ENCODE measurements around the gene FOXA1.

Gene FOXA1

DNA sequence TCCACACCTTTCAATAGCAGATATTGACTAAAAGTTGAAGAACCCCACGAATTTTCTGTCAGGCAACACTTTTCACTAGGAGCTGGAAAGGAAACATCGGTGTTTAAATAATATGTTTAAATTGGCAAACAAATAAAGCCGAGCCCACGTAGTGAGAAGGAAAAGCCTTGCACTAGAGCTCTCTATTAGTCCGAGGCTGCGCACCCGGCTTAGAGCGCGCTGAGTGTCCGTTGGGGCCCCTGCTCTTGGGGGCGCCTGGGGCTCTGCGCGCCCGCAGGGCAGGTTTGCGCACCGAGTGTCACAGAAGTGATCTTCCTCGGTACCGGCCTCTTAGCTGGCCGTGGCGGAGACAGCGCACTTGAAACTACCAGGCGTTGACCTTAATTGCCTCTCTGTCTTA is 6.8 kb upstream of the FOXA1 start:
- DNase-seq = no peak

DNA sequence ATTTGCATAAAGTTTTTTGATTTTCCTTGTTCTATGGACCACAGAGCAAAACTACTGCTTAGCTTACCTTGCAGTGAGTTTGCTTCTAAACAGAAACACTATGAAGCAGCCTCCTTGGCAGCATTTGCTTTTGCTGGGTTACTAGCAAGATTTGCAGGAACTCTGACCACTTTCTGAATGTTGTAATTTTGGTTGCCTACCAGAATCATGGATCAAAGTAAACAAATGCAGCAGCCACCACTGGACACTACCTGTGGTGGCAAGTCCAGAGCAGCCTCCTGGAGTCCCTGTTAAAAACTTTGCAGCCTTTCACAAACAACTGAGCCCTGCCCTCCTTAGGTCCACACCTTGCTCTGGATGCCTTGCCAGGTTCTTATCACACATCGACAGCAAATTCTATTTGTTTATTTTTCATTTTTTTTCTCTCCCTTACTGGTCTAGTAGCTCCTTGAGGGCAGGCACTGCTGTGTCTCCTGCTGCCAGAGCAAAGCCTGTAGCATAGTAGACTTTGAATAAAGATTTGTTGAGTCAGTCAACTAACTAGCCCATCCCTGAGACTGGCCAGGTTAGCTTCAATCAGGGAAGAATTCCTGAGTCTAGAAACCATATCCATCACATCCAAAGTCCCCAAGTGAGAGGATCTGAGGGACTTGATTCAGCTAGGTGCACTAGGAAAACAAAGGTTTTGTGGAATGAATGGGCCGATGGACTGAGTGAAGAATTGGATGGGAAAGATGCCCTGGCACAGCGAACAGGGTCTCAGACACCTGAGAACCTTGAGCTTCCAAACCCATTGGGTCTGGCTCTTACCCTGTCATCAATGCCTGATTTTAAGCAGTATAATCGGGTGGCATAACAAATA is 6.1 kb upstream of the FOXA1 start:
- no peak for DNase-seq

DNA sequence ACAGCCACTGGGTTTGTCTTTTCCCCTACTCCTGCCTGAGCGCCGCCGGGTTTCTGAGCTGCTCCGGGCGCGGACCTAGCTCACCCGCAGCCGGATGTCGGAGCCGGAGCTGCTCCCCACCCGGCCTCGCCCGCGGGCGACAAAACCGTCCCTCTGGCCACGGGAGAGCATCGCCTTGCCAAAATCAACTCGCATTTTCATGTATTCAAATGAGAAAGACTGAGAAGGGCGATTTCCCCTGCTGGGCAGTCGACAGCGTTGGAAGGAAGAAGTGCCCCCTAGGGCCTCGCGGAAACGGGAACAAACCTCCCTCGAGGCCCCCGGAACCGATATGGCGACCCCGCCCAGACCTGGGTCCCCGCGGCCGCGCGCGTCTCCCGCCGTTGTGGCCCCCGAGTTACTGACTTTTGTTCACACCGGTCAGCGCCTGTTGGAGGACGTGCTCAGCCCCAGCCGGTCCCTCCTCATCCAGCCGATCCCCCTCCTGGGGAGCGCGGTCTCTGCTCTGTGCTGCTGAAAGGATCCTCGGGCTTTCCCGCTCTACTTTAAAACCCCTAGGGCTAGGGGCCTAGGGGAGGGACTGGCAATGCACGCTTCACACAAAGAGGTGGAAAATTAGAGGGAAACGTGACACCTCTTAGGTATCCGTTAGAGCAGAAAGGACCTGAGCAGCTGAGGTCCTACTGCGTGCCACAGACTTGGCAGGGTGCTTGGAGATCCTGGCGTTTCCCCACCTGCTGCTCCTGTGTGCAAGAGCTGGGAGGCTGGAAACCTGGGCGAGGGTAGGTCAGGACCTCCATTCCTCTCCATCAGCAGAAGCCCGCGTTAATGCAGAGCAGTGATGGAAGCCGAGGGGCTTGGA is 4.7 kb upstream of the FOXA1 start:
- no peak for DNase-seq

DNA sequence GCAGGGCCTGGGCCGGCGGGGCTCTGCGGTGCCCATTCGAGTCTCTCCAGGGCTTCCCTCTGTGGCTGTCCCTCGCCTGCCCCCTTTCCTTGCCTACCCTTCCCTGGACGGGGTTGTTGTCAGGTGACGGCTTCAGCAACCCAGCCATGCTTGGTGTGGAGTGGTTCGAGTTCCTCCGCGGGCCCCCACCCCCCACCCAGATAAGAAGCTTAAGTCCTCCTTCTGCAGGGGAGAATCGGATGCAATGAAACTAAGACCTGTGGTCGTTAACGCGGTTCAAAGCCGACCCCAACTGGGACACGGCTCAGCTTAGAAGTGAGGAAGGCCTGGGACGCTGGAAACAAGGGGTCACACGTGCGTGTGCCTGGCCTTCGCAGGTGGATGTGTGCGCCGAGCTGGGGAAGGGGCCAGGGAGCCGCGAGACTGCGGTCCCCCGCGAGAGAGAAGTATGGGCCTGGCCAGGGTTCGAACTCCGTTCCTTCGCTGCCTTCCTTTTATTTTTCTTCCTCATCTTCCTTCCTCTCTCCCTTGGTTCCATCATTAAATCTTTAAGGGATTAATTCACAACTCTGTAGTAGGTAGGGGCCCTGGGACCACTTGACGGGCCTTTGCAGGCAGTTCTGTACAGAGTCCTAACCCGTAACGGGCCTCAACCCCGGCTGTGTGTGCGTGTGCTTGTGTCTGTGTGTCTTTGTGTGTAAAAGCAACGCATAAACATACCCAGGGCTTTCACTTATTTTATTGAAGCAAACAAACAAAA is 3.9 kb upstream of the FOXA1 start:
- no peak for DNase-seq

DNA sequence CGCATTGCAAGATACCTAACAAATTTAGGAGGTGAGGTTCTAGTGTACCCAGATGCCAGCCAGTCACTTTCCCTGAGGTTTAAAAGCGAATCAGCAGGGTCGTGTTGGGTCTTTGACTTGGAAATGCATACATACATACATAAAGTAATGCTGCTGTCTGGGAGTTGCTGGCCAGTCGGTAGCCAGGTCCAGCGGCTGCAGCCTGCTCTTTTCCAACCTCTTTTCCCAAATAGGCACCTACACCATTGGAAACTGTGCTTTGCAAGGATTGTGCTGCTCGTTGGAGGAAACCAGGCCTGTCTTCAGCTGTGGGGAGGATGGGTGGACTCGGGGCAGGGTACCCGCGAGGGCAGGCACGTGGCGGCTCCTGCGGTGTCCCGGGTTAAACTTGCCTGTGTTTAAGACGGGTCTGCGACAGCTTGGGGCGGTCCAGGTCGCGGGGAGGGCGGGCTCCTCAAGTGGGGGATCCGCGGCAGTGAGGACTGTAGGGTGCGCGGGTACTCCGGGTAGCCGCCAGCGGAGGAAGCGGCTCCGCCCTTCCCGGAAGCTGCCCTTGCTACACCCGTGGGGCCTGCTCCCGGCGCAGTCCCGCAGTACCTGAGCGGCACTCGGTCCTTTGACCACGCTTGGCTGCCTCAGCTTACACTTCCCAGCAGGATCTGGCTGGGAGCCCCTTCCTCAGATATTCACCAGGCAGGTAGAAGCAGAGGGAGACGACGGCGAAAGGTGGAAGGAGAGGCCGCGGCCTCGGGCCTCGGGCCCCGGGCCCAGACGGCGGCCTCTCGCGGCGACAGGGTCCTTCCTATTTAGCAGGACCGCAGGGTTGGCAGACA is 3.1 kb upstream of the FOXA1 start:
- no peak for DNase-seq

DNA sequence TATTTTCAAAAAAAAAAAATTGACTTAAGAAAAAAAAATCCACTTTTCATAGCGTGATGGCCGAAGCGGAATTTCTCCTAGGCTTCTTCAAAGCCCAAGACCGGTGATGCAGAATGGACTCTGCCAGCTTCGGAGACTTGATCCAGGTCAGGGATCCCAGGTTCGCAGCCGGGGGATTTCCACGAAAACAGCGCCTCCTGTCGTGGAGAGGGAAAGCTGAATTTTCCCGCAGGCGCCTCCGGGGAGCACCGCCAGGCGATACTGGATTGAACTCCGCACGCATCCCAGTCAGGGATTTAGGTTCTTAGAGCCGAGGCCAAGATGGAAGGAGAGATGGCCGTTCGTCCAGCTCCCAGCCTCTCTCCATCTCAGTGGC is 2.5 kb upstream of the FOXA1 start:
- DNase-seq = no peak

DNA sequence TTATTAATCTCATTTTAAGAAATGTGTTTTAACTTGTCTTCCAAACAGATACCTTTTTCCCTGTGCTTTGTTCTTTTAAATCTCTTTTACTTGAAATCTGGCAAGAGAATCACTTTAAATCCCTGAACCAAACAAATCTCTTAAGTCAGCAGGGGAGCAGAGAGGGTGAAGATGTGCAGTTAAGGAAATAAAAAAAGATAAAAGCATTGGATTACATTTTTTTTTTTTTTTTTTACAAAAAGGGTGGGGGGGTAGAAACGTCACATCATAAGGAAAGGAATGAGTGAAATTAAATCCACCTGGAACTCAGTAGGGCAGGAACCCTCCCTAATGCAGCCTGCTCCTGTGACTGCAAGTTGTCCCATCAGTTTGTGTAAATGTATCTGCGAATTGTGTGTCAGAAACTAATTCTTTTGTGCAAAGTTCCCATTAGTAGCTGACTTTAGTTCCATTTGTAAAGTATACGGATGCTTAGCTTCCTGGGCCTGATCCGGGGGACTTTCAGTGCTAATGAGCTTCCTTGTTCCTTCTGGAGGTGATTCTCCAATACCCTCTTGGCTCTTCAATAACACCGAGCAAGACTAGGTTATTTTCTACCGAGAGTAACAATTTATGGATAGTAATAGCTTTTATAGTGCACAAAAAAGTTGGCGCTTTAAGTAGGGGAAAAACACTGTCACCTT is 1.9 kb upstream of the FOXA1 start:
- no peak for DNase-seq

DNA sequence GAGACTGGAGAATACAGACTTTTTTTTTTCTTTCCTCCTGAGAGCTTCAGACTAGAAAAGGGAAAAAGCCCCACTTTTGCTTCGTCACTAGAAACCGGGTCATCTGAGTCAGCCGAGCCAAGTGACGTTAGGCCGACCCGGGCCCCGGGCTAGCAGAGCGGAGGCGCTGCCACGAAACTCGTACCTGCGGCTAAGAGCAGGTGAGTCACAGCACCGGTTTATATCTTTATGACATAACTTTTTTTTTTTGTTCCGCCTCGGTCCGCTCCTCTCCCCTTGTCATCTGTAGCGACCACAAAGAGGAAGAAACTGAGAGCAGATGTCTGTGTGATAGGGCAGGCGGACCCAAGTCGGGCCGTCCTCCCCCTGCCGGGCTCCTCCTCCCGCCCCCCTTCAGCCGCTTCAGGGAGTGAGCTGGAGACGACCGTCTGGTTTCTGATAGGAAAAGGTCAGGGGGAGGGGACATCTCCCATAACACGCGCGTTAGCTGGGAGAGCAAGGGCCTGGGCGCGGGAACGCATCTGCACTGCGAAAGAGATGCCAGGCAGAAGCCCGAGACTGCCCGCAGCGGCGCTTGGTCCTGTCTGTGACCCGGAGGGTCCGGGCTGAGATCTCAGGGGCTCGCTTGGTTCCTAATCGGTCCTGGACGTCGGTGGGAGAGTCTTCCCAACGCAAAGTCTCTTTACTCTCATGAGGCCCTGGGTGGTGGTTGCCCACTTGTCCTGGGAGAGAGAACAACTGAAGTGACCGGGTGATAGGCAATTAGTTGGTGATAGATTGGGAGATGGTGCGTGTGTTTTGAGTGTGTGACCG is 966 bp upstream of the FOXA1 start:
- no peak for DNase-seq

DNA sequence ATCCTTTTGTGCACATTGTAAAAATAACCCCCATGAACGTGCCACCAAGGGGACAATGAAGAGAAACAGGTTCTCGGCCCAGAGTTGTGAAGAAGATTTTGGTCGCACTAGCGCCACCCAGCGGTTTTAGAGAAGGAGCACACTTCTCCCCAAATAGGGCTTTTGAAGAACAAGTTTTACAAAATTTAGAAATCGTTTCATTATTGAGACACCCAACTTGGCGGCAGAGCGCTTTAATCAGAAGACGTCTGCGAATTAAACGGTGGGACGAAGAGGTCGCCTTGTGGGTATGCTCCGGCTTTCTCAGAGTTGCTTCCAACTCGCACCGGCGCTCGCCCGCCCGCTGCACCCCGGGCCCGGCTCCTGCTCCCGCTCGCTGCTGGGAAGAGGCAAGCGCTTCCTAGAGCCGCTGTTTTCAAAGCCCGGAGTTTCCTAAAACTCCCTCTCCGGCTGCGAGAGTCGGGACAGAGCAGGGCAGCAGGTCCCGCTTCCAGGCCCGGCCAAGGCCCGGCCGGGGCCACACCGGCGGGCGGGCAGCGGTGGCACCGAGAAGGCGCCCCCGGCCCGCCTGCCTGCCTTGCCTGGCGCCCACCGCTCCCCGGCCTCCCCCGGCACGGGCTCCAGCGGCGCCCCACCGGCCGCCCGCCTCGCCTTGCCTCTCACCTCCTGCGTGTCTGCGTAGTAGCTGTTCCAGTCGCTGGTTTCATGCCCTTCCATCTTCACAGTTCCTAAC is 645 bp downstream of the FOXA1 start:
- DNase-seq = no peak

DNA sequence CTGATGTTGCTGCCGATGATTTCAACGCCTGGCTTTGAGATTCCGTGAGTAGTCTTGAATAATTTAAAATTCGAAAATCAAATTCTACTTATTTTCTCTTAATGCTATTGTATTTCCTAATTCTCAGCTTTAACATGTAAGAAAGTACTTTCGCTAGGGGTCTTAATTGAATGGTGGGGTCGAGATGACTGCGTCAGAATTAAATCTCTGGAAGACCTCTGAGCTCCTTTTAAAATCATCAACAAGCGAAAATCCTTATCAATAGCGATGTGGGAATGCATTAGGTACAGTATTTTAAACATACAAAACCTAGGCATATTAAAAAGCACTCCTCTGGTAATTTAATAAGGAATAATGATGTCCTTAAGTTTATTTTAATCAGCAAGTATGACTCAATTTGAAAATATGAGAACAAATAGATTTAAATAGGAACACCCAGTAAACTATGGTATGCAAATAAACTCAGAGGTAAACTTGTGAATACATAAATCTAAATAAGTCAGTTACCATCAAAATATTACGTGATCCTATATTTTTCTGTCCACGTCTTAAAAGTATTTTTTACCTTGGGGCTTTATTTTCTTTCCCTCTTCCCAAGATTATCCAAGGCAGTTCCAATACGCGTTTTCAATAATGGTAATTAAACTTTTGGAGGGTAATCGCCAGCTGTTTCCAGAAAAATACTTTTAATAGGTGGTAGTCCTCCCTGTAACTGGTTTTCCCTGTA is 1.4 kb downstream of the FOXA1 start:
- DNase-seq = no peak

DNA sequence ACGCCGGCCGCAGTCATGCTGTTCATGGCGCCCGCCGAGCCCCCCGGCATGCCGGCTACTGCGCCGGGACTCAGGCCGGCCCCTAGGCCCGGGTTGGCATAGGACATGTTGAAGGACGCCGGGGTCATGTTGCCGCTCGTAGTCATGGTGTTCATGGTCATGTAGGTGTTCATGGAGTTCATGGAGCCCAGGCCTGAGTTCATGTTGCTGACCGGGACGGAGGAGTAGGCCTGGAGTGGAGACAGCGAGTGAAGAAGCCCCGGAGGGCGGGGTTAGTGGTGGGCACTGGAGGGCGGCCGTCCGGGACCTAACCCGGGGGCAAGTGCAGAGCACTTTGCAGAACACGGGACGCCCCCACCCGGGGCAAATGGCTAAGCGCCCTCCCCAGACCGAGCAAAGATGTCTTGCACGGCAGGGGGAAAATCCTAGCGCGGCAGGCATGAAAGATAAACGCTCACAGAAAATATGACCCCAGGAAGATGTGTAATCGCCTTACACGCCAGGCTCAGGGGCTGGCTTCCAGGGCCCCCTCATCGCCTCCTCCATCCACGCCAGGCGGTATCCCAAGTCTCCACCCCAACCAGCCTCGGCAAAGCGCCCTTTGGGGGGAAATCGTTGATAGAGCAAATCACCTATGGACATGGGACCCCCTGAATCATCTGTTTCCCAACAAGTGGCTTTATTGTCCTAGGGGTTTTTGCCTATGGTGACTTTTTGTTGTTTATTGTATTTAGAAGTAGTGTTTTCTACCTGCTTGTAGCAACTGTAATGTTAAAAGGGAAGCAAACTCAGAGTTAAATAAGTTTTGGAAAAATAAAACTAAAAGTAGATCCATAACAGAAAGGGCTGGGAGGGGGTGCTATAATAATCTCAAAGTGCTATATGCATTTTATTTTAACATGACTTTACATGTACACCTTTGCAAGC is 2.3 kb downstream of the FOXA1 start:
- no peak for DNase-seq

DNA sequence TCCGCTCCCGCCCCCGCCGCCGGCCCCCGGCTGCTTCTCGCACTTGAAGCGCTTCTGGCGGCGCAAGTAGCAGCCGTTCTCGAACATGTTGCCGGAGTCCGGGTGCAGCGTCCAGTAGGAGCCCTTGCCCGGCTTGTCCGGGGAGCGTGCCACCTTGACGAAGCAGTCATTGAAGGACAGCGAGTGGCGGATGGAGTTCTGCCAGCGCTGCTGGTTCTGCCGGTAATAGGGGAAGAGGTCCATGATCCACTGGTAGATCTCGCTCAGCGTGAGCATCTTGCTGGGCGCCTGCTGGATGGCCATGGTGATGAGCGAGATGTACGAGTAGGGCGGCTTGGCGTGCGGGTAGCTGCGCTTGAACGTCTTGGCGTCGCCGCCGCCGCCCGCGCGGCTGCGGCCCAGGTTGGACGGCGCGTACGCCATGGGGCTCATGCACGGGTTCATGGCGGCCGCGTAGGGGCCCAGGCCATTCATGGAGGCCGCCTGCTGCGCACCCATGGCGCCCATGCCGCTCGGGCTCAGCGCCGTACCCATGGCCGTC is 3.0 kb downstream of the FOXA1 start:
- DNase-seq = no peak

DNA sequence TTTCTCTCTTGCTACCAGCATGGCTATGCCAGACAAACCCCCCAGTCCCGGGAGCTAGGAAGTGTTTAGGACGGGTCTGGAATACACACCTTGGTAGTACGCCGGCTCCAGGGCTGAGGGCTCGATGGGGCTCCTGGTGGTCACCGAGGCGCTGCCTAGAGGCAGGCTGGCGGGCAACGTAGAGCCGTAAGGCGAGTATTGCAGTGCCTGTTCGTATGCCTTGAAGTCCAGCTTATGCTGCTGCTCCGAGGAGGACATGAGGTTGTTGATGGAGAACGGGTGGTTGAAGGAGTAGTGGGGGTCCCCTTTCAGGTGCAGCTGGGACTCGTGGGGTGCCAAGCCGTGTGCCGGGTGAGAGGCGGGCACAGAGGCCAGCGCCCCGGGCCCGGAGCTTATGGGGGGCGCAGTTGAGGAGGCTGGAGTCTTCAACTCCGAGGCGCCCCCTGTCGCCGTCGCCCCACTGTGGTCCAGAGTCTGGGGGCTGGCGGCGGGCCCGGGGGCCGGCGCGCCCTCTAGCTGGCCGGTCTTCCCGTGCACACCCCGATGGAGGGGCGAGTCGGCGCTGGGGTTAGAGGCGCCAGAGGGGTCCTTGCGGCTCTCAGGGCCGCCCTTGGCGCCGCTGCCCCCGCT is 3.6 kb downstream of the FOXA1 start:
- DNase-seq = no peak

DNA sequence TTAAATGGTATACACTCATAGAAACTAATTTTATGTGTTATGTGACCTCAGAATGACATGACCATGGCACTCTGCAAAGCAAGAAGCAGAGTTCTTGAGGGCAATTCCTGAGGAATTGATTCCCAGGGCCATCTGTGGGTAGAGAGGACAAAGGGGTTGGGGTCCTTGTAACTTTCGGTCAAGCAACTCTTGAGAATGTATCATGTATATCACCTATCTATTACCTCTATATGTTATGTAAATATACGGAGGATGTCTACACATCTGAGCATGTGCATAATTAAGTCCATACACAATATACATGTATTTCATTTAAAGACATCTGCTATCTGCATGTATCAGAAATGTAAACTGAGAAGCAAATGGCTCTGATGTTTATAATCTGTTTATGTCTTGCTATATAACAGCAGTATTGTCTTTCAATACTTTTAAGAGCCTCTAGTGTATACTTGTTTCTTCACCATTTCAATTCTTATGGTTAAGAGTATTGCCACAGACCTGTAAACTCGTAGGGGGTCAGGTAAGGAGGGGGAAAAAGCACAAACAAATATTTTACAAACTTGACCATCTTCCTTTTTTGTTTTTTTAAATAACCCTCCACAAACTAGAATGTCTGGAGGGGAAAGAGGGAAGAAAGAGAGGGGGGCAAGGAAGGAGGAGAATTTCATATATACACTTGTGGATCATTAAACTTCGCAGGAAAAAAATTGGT is 4.5 kb downstream of the FOXA1 start:
- DNase-seq = no peak

DNA sequence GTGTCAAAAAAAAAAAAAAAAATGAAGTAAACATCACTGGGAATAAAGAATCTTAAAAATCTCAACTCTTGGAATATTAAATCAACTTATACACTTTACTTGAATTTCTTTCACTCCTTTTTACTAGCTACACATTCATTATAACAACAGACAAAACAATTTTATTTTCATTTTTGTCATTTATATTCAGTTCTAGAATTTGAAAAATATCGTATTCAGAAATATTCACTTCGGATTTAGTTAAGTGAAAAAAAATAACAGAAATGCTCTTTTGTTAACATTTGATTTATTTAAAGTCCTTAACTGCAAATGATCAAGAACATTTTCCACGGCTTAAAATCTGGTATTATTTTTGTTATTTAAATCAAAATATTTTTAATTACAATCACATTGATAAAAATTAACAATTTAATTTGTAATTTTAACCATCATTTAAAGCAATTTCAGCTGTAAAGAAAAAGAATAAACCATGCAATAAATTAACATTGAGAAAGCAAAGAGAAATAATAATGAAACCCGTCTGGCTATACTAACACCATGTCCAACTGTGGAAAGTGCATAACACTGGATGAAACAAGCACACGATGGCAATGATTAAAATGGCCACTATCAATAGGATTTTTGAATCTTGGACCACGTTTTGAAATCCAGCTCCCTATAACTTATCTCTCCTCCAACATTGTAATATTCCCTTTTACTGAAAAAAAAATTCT is 5.2 kb downstream of the FOXA1 start:
- DNase-seq = no peak

Measured in activated gamma-delta T cell (primary cell).